Astrocyte of the cerebellum (primary cell): ENCODE data around the gene MRPL24.
"Not testable (repeated sequence)": the region's sequence is repeated elsewhere in the genome, so short reads cannot be mapped to it uniquely, and the experiment has no call there.

Experiments used
- DNase-seq: peaks from one replicate; pipeline ENCODE4 v3.0.0-alpha.2; 2011; ENCODE audit warnings: low read depth
- H3K4me3 ChIP-seq: 2 replicates; pipeline ENCODE4 v1.5.1; 2011; ENCODE audit warnings: mild to moderate bottlenecking, low read depth, low read length, moderate library complexity
- CTCF ChIP-seq: IDR thresholded peaks from 2 replicates; pipeline ENCODE4 v1.5.1; 2012; ENCODE audit warnings: low read length, low read depth, moderate library complexity, mild to moderate bottlenecking; ENCODE audit errors: missing control alignments
- in situ Hi-C: cut with HindIII; loops from 2 replicates; pipeline ENCODE4 v1.10.0; 2017; ENCODE audit warnings: low sequenced_read_pairs

Gene MRPL24

GRCh38 chr1:156760796-156761104 is 19.9 kb upstream of the MRPL24 start:
- H3K4me3 ChIP-seq = no peak overlapping the region
- no peak for DNase-seq
- TF ChIP-seq CTCF = no peak
- in situ Hi-C loops = no loop called here

- in situ Hi-C loops = no loop called here
- no peak for TF ChIP-seq CTCF
- no peak for DNase-seq
- H3K4me3 ChIP-seq = no peak overlapping the region
Observed at GRCh38 chr1:156760092-156760795, 19.4 kb upstream of the MRPL24 start.

- in situ Hi-C loops, H3K4me3 ChIP-seq, DNase-seq: not testable (repeated sequence)
Observed at GRCh38 chr1:156757572-156758253, 16.8 kb upstream of the MRPL24 start.

- no peak overlapping the region for H3K4me3 ChIP-seq
- DNase-seq = no peak
- in situ Hi-C loops = no loop called here
- no peak for TF ChIP-seq CTCF
Observed at GRCh38 chr1:156756355-156756754, 15.5 kb upstream of the MRPL24 start.

- in situ Hi-C loops = no loop called here
- H3K4me3 ChIP-seq = no peak overlapping the region
- no peak for DNase-seq
- no peak for TF ChIP-seq CTCF
Observed at GRCh38 chr1:156755527-156755950, 14.7 kb upstream of the MRPL24 start.

- TF ChIP-seq CTCF = no peak
- no peak for DNase-seq
- in situ Hi-C loops = no loop called here
- no peak overlapping the region for H3K4me3 ChIP-seq
Observed at GRCh38 chr1:156754219-156754618, 13.3 kb upstream of the MRPL24 start.

GRCh38 chr1:156752843-156753482 is 12.1 kb upstream of the MRPL24 start:
- peak overlapping the region; percentile 94 for H3K4me3 ChIP-seq
- no peak for DNase-seq
- no peak for TF ChIP-seq CTCF
- in situ Hi-C loops = no loop called here
